HFFc6 (cell line): Measurements from ENCODE around the gene PSMD13. TPM values are rescaled to one million over a fixed set of nuclear protein-coding genes. Genes with fewer than 3 reads are reported as not detected.
"Not testable (repeated sequence)": the region's sequence is repeated elsewhere in the genome, so short reads cannot be mapped to it uniquely, and the experiment has no call there.

Experiments
- DNase-seq: peaks from one replicate; pipeline ENCODE4 v3.0.0-alpha.2; 2018
- H3K27ac Mint-ChIP-seq: 2 replicates; pipeline ENCODE4 v1.8.0; 2020; ENCODE audit warnings: mild to moderate bottlenecking, mixed read lengths
- H3K27me3 Mint-ChIP-seq: 2 replicates; pipeline ENCODE4 v1.8.0; 2021; ENCODE audit warnings: mild to moderate bottlenecking, moderate library complexity, mixed read lengths; ENCODE audit not compliant: insufficient read depth
- H3K36me3 Mint-ChIP-seq: 2 replicates; pipeline ENCODE4 v1.8.0; 2021; ENCODE audit warnings: low read depth, mixed read lengths
- H3K4me1 Mint-ChIP-seq: 2 replicates; pipeline ENCODE4 v1.8.0; 2020; ENCODE audit warnings: low read depth, mixed read lengths
- H3K4me3 Mint-ChIP-seq: 2 replicates; pipeline ENCODE4 v1.8.0; 2020; ENCODE audit warnings: mild to moderate bottlenecking, moderate library complexity, mixed read lengths
- H3K9me3 Mint-ChIP-seq: 2 replicates; pipeline ENCODE4 v1.8.0; 2020; ENCODE audit warnings: mild to moderate bottlenecking, mixed read lengths
- CTCF ChIP-seq: fragments of 200-600 bp; sonication (generic); IDR thresholded peaks from 2 replicates; pipeline ENCODE4 v1.5.0; 2021; ENCODE audit warnings: antibody characterized with exemption, mild to moderate bottlenecking
- total RNA-seq, 6 experiments: library from RNA; stranded (reverse); fragmentation: NEBNext Ultra II Directional; extraction: Animal tissue kit (Norgen Biotek cat#: 25700); gene quantifications; 2 replicates in 1 of 6; 3 replicates in 5 of 6; pipeline ENCODE4 v1.2.3, GENCODE V29; 2021

The PSMD13 gene
- total RNA-seq, 6 experiments from 2014 or later, result 167 to 180 (median 172) TPM

DNA sequence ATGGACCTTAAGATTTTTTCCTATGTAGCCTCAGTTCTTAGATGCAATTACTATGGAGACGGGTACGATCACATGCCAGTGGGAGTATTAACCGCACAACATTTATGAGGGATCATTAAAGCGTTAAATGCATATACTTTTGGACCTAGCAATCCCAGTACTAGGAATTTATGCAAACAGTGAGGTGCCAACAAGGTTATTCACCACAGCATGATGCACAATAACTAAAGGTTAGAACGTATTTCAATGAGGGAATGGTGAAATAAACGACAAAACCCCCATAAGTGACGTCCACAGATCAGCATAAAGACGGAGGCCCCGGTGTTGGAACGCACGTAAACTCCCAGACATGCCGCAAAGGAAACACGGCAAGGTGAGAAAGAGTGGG lies 1.2 kb upstream of the PSMD13 start:
- Mint-ChIP-seq H3K36me3 (peaks cover 3% of the 10 kb centered on the region; the same call in 1 of the 2 replicates), H3K4me3 (peak overlapping the region; percentile 92), H3K27ac (peak overlapping the region; percentile 85), H3K9me3 (no peaks in the 10 kb centered on the region), H3K27me3 (no peaks in the 10 kb centered on the region; the same call in 1 of the 2 replicates), H3K4me1 (peaks cover 36% of the 10 kb centered on the region)
- no peak for DNase-seq
- no peak for TF ChIP-seq CTCF

DNA sequence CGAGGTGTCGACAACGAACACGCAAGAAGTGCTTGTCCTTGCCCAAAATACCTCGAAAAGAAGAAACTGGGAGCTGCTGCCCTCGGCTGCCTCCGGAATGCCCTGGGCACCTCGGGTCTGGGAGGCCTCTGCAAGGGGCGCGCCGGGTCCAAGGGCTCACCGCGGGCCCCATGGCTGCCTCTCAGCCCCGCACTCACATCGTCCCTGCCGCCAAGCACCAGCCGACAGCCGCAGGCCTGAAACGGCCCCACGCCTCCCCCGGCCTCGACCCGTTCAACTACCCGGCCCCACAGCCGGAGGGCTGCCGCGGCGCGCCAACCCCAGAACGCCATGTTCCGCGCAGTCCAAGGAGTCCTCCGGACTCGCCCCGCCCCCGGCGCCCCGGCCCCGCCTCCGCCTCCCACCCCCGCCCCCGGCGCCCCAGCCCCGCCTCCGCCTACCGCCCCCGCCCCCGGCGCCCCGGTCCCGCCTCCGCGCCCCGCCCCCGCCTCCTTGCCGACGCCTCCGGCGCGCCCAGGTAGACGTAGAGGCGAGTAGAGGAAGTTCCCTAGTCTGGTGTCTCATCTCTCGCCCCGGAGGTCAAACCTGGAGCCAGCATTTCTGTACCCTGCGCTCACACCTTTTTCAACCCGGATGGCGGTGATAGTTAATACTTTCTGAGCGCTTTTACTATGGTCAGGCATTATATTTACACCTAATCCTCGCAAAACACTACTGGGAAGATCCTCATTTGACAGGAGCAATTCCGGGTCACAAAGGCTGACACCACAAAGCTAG lies 591 bp upstream of the PSMD13 start, which contains the start of gene SIRT3:
SIRT3 (minus strand) TSS at position 346 of the 777 bp plus-strand sequence; CDS start at position 332, 14 bp downstream.
- peak within 1 kb of the TSS; percentile 93 for H3K27ac Mint-ChIP-seq

GRCh38 chr11:238346-238745 lies 1.6 kb downstream of the PSMD13 start:
- H3K27ac Mint-ChIP-seq, result peak overlapping the region; percentile 46
- H3K27me3 Mint-ChIP-seq, DNase-seq, H3K9me3 Mint-ChIP-seq: not testable (repeated sequence)
- H3K4me1 Mint-ChIP-seq, result peaks cover 42% of the 10 kb centered on the region
- H3K36me3 Mint-ChIP-seq, result peaks cover 22% of the 10 kb centered on the region
- H3K4me3 Mint-ChIP-seq, result peak overlapping the region; percentile 90

More for the DNA sequence above, 591 bp upstream of the PSMD13 start, which contains the start of gene SIRT3:
- Mint-ChIP-seq H3K4me1 (peaks cover 36% of the 10 kb centered on the region), H3K9me3 (no peaks in the 10 kb centered on the region), H3K27me3 (peaks cover 2% of the 10 kb centered on the region; the same call in 1 of the 2 replicates), H3K36me3 (peaks cover 5% of the 10 kb centered on the region), H3K4me3 (peak within 1 kb of the TSS; percentile 92)
- DNase-seq, result peak; percentile 64
- peak; percentile 22; the same call in 1 of the 2 replicates for TF ChIP-seq CTCF

- Mint-ChIP-seq H3K27ac (no peak overlapping the region), H3K4me1 (peaks cover 38% of the 10 kb centered on the region), H3K36me3 (peaks cover 27% of the 10 kb centered on the region)
Measured at GRCh38 chr11:240315-240714, 3.5 kb downstream of the PSMD13 start.

GRCh38 chr11:241634-242033 lies 4.9 kb downstream of the PSMD13 start:
- TF ChIP-seq CTCF, result no peak
- DNase-seq, result no peak
- no peaks in the 10 kb centered on the region for H3K9me3 Mint-ChIP-seq
- no peak overlapping the region; the same call in 1 of the 2 replicates for H3K27ac Mint-ChIP-seq
- peaks cover 35% of the 10 kb centered on the region for H3K4me1 Mint-ChIP-seq
- H3K27me3 Mint-ChIP-seq, result peaks cover 3% of the 10 kb centered on the region; the same call in 1 of the 2 replicates
- H3K4me3 Mint-ChIP-seq, result no peak overlapping the region
- H3K36me3 Mint-ChIP-seq, result peaks cover 30% of the 10 kb centered on the region

More at GRCh38 chr11:240315-240714, 3.5 kb downstream of the PSMD13 start:
- H3K4me3 Mint-ChIP-seq, result no peak overlapping the region
- TF ChIP-seq CTCF, result no peak
- no peak for DNase-seq
- H3K9me3 Mint-ChIP-seq, result no peaks in the 10 kb centered on the region
- peaks cover 3% of the 10 kb centered on the region; the same call in 1 of the 2 replicates for H3K27me3 Mint-ChIP-seq

GRCh38 chr11:244376-244775 lies 7.6 kb downstream of the PSMD13 start:
- H3K27me3 Mint-ChIP-seq, result peaks cover 3% of the 10 kb centered on the region; the same call in 1 of the 2 replicates
- peaks cover 17% of the 10 kb centered on the region for H3K4me1 Mint-ChIP-seq
- no peak overlapping the region for H3K4me3 Mint-ChIP-seq
- H3K9me3 Mint-ChIP-seq, result no peaks in the 10 kb centered on the region
- no peak overlapping the region for H3K27ac Mint-ChIP-seq
- DNase-seq, result no peak
- peaks cover 36% of the 10 kb centered on the region for H3K36me3 Mint-ChIP-seq
- no peak for TF ChIP-seq CTCF
